Endothelial cell of umbilical vein (primary cell): Measurements from ENCODE around the gene TNFAIP8. TPM values are rescaled to one million over a fixed set of nuclear protein-coding genes. Genes with fewer than 3 reads are reported as not detected.

Experiments used
- BruUV-seq: library from RNA; stranded (reverse); fragments of 400-500 nt; replicated peaks from 2 replicates; lab custom pipeline; 2021; lab: Mats Ljungman, UMichigan
- CTCF ChIA-PET: fragments of 300-600, 350-600 bp; sonication (Branson Sonifier 250); formaldehyde crosslinking; loops from one replicate; lab custom pipeline; 2021; ENCODE audit warnings: antibody characterized with exemption, inconsistent platforms; lab: Charles Lee
- POLR2A ChIA-PET: fragments of 300-600, 350-600 bp; sonication (Branson Sonifier 250); formaldehyde crosslinking; loops from one replicate; lab custom pipeline; 2021; ENCODE audit warnings: antibody characterized with exemption, inconsistent platforms; lab: Charles Lee
- DNase-seq: peaks from one replicate; pipeline ENCODE4 v3.0.0-alpha.2; 2011; ENCODE audit warnings: low read depth, low spot score
- FAIRE-seq: peaks from 2 replicates; lab custom pipeline; 2011; peaks lifted over from hg19 to GRCh38; lab: Jason Lieb, UNC
- H2AFZ ChIP-seq: 2 replicates; pipeline ENCODE4 v1.6.0; 2012; ENCODE audit warnings: low read depth, low read length, control low read depth, inconsistent platforms
- H3K27ac ChIP-seq: 2 replicates; pipeline ENCODE4 v1.5.1; 2011; ENCODE audit warnings: low read depth, mild to moderate bottlenecking, control low read depth, low read length, moderate library complexity; ENCODE audit not compliant: insufficient read depth
- H3K27me3 ChIP-seq, 2 experiments: 2 replicates each; pipeline versions ENCODE4 v1.6.0 to v1.6.1; 2011; ENCODE audit warnings: low read length in 2 of 2, mixed read lengths in 1 of 2; ENCODE audit not compliant: control insufficient read depth in 2 of 2, insufficient read depth in 2 of 2
- H3K36me3 ChIP-seq, 2 experiments: 2 replicates in 1 of 2; 3 replicates in 1 of 2; pipeline ENCODE4 v1.5.1; 2011; ENCODE audit warnings: low read length in 2 of 2, mild to moderate bottlenecking in 1 of 2, moderate library complexity in 1 of 2; ENCODE audit not compliant: control insufficient read depth in 2 of 2, insufficient read depth in 2 of 2; ENCODE audit errors: extremely low read depth in 1 of 2
- H3K4me1 ChIP-seq: 3 replicates; pipeline ENCODE4 v1.5.1; 2011; ENCODE audit warnings: mild to moderate bottlenecking, low read length; ENCODE audit not compliant: control insufficient read depth, insufficient read depth; ENCODE audit errors: extremely low read depth
- H3K4me2 ChIP-seq: 2 replicates; pipeline ENCODE4 v1.6.1; 2011; ENCODE audit warnings: low read length, control low read depth, mixed read lengths; ENCODE audit not compliant: insufficient read depth
- H3K4me3 ChIP-seq, 3 experiments: fragments of 200-600 bp in 1 of 3; sonication (generic), shearing (Covaris generic) in 1 of 3; replicated peaks in 1 of 3; 2 replicates each; pipeline ENCODE4 v1.5.1; 2011 to 2016; ENCODE audit warnings: control low read depth in 3 of 3, low read length in 3 of 3, mild to moderate bottlenecking in 2 of 3, inconsistent platforms in 1 of 3, low read depth in 1 of 3, moderate library complexity in 1 of 3; ENCODE audit not compliant: insufficient read depth in 1 of 3
- H3K79me2 ChIP-seq: 2 replicates; pipeline ENCODE4 v1.6.0; 2012; ENCODE audit warnings: low read length, inconsistent platforms; ENCODE audit not compliant: control insufficient read depth, insufficient read depth
- H3K9ac ChIP-seq: replicated peaks from 2 replicates; pipeline ENCODE3; 2011; ENCODE audit warnings: low read length, control low read depth; ENCODE audit not compliant: insufficient read depth; ENCODE audit errors: extremely low read depth
- H3K9me1 ChIP-seq: replicated peaks from 3 replicates; pipeline ENCODE4 v1.6.0; 2011; ENCODE audit warnings: mild to moderate bottlenecking, low read length; ENCODE audit not compliant: control insufficient read depth, insufficient read depth; ENCODE audit errors: extremely low read depth
- H3K9me3 ChIP-seq: replicated peaks from 2 replicates; pipeline ENCODE4 v1.5.1; 2012; ENCODE audit warnings: low read length, inconsistent platforms; ENCODE audit not compliant: control insufficient read depth, insufficient read depth
- H4K20me1 ChIP-seq: replicated peaks from 2 replicates; pipeline ENCODE3; 2011; ENCODE audit warnings: mild to moderate bottlenecking, low read length; ENCODE audit not compliant: control insufficient read depth, insufficient read depth; ENCODE audit errors: extremely low read depth
- EZH2 ChIP-seq: IDR thresholded peaks from 2 replicates; pipeline ENCODE4 v1.6.1; 2012; ENCODE audit warnings: borderline replicate concordance, low read depth, mild to moderate bottlenecking, moderate library complexity, low read length, inconsistent platforms; ENCODE audit not compliant: severe bottlenecking
- FOS ChIP-seq: IDR thresholded peaks from 2 replicates; pipeline ENCODE4 v1.6.1; 2011; ENCODE audit warnings: mild to moderate bottlenecking, low read length, moderate library complexity, borderline replicate concordance; ENCODE audit not compliant: insufficient read depth
- JUN ChIP-seq: IDR thresholded peaks from 2 replicates; pipeline ENCODE4 v1.6.1; 2011; ENCODE audit warnings: borderline replicate concordance, low read depth; ENCODE audit not compliant: insufficient read length, insufficient read depth
- MAX ChIP-seq: IDR thresholded peaks from 2 replicates; pipeline ENCODE4 v1.6.1; 2011; ENCODE audit not compliant: insufficient read depth, insufficient read length
- POLR2A ChIP-seq: IDR thresholded peaks from 2 replicates; pipeline ENCODE4 v1.6.1; 2012; ENCODE audit warnings: low read depth, mild to moderate bottlenecking, control low read depth, low read length
- POLR2AphosphoS5 ChIP-seq: IDR thresholded peaks from 2 replicates; pipeline ENCODE4 v1.6.1; 2012; ENCODE audit warnings: low read depth, mild to moderate bottlenecking, control low read depth, low read length, moderate library complexity; ENCODE audit not compliant: insufficient read depth
- dilution Hi-C: fragments of 300-500 bp; cut with MboI; formaldehyde crosslinking; loops from one replicate; pipeline ENCODE4 v1.15.0; 2019; ENCODE audit warnings: low sequenced_read_pairs; ENCODE audit not compliant: extremely low pct_ligation_motif_present
- intact Hi-C: fragments of 100-400 bp; cut with micrococcal nuclease; formaldehyde crosslinking; loops from one replicate; pipeline ENCODE4 v1.10.0; 2022
- polyA plus RNA-seq, 4 experiments: library from polyadenylated mRNA; depleted of rRNA in 3 of 4; stranded (reverse) in 3 of 4; unstranded in 1 of 4; fragments of >200 nt; gene quantifications; 2 replicates each; pipeline versions ENCODE4 v1.2.1 to v1.2.3, GENCODE V29; 2011 to 2012; ENCODE audit warnings: missing spikeins in 1 of 4
- total RNA-seq: library from RNA; stranded (reverse); gene quantifications from 2 replicates; pipeline ENCODE4 v1.2.3, GENCODE V29; 2021

The TNFAIP8 gene
- total and polyA plus RNA-seq, 2 donors (not counting 3 experiments of a cell fraction or from before 2014, with no cell fraction given) = 4.7 to 7.4 TPM

DNA sequence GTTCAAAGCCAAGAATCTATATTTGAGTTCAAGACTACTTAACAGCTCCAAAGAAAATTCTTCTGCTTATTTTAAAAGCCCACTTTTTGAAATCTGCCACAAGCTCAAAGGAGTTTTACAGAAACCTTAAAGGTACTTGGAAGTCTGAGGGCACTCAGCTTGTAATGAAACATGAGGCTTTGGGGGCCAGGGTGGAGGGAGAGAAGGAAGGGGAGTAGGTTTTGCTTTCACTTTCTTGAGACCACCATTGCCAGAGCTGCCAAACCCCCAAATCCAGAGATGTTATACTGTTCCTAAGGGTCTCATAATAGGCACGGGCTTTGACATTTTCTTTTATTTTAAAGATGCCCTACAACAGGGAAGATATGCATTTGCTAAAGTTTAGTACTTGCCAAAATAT is 42.6 kb upstream of the TNFAIP8 start:
- Histone ChIP-seq H2AFZ (no peak overlapping the region), H3K27ac (no peak overlapping the region), H3K9me3 (no peaks in the 10 kb centered on the region), H3K27me3 (no peaks in the 10 kb centered on the region), H3K4me3 (no peak overlapping the region), H3K4me2 (no peak overlapping the region), H3K36me3 (no peaks in the 10 kb centered on the region), H3K9ac (no peak overlapping the region), H4K20me1 (no peaks in the 10 kb centered on the region), H3K4me1 (peaks cover 10% of the 10 kb centered on the region), H3K9me1 (no peaks in the 10 kb centered on the region), H3K79me2 (no peaks in the 10 kb centered on the region)
- intact Hi-C loops = no loop called here
- BruUV-seq = no TSS peak
- no peak for DNase-seq
- POLR2A ChIA-PET = no interaction called here
- CTCF ChIA-PET = interaction anchor here (1.1 to 1.9 kb wide), 3 partner anchors 9 to 325 kb away, joined by 3 to 10 read pairs (median 4); partner anchors contain the start of gene DTWD2
- TF ChIP-seq POLR2A (no peak), POLR2AphosphoS5 (no peak), FOS (no peak)
- dilution Hi-C loops = no loop called here
- FAIRE-seq = no peak

GRCh38 chr5:119313658-119314605 is 41.9 kb upstream of the TNFAIP8 start:
- TF ChIP-seq POLR2AphosphoS5 (no peak), JUN (no peak), FOS (no peak), EZH2 (no peak), MAX (no peak)
- no peak overlapping the region for H3K27ac ChIP-seq

More at GRCh38 chr5:119313658-119314605, 41.9 kb upstream of the TNFAIP8 start:
- intact Hi-C loops = no loop called here
- Histone ChIP-seq H3K9me3 (no peaks in the 10 kb centered on the region), H2AFZ (no peak overlapping the region), H3K27me3 (no peaks in the 10 kb centered on the region), H3K9me1 (no peaks in the 10 kb centered on the region), H3K4me1 (peaks cover 5% of the 10 kb centered on the region), H3K79me2 (no peaks in the 10 kb centered on the region), H4K20me1 (no peaks in the 10 kb centered on the region), H3K9ac (no peak overlapping the region), H3K4me2 (no peak overlapping the region), H3K4me3 (no peak overlapping the region), H3K36me3 (no peaks in the 10 kb centered on the region)
- dilution Hi-C loops = no loop called here
- ChIA-PET POLR2A (no interaction called here), CTCF (interaction anchor here (1.1 to 2.0 kb wide), 3 partner anchors 10 to 23 kb away, joined by 3 to 10 read pairs (median 7); no protein-coding TSS in a partner anchor)
- DNase-seq = no peak
- FAIRE-seq = no peak
- no TSS peak for BruUV-seq
